T-helper 22 cell (primary cell): Measurements from ENCODE around the gene NDST1.

ENCODE experiments used
- DNase-seq: peaks from one replicate; pipeline ENCODE4 v3.0.0-alpha.2; 2020; ENCODE audit warnings: low read depth

NDST1 gene

DNA sequence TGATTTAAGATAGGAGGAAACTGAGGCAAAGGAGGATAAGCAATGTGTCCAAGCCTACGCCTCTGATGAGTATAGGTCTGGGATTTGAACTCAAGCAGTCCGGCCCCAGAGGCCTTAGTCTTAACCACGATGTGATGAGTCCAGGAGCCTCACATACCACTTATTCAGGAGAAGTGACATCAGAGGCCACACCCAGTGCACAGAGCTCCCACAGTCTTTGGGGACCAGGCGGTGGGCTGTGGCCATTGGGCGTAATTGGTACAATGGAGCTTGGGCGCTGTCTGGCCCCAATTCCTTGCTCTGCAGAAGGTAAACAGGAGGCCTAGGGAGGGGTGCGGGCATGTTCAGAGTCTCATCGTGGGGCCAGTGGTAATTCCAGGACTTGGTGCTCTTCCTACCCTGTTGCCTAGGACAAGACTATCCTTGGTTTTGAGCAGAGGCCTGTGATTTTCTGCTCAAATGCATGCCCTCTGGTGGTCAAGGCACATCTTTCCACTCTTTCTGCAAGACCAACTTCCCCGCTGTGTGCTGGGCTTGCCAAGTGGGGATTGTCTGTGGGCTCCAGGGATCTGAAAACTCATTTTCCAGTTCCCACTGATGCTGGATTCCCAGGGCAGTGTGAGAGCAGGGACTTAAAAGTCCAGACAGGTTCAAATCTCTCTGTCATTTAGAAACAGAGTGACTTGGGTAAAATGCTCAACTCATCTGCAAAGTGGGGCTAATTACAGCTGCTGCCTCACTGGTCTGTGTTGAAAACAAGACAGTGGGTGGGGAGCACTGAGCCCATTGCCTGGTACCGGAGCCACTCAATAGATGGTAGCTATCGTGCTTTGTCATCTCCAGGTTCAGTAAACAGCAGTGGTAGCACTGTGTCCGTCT, 15.8 kb downstream of the NDST1 start:
- no peak for DNase-seq

DNA sequence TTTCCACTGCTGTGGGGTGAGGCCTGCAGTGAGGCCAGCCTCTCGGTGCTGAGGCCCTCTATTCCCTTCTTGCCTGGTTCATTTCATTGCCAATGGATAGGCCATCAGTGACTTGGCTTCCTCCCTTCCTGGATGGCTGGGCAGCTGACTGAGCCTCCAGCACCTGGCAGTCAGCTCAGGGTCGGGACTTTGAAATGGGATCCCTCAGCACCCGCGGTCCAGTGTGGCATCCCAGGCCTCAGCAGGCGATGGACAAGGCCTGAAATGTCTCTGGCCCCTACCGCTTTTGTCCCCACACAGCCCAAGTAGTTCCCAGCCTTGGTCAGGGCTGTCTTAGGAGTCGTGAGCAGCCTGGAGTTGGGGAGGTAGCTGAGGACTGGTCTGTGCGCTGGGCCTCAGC, 17.2 kb downstream of the NDST1 start:
- DNase-seq, result no peak

DNA sequence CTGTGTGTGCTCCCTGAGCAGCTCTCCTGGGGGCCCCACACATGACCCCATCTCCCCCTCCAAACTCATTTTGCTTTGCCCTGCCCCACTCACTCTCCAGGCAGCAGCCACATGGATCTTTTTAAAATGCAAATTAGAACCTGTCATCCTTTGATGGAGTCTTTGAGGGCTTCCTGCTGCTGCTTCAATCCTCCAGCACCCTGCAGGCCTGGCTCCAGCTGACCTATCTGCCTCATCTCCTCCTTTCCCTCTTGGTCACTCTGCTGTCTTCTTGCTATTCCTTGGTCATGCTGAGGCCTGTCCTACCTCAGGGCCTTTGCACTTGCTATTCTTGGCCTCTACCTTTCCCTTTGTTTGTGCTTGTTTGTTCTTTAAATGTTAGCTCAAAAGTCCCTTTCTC, 17.9 kb downstream of the NDST1 start:
- DNase-seq, result no peak

DNA sequence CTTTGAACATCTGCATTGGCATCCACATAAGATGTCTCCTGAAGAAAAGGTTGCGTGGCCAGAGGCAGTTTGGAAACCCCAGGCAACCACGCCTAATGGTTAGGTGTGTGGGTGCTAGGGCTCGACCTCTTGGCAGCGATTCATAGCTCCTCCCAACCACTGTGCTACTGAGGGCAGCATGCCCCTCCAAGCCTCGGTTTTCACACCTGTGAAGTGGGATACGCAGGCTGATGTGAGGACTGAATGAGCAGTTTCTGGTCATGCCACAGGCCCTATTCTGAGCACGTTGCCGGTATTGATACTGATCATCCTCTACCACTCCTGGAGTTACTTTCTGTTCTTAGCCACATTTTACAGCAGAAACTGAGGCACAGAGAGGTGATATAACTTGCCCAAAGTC, 19.1 kb downstream of the NDST1 start:
- no peak for DNase-seq

DNA sequence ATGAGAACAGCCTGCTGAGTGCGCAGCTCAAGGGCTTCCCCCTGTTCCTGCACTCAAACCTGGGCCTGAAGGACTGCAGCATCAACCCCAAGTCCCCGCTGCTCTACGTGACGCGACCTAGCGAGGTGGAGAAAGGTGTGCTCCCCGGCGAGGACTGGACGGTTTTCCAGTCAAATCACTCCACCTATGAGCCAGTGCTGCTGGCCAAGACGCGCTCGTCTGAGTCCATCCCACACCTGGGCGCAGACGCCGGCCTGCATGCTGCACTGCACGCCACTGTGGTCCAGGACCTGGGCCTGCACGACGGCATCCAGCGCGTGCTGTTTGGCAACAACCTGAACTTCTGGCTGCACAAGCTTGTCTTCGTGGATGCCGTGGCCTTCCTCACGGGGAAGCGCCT, 19.9 kb downstream of the NDST1 start:
- DNase-seq, result no peak

DNA sequence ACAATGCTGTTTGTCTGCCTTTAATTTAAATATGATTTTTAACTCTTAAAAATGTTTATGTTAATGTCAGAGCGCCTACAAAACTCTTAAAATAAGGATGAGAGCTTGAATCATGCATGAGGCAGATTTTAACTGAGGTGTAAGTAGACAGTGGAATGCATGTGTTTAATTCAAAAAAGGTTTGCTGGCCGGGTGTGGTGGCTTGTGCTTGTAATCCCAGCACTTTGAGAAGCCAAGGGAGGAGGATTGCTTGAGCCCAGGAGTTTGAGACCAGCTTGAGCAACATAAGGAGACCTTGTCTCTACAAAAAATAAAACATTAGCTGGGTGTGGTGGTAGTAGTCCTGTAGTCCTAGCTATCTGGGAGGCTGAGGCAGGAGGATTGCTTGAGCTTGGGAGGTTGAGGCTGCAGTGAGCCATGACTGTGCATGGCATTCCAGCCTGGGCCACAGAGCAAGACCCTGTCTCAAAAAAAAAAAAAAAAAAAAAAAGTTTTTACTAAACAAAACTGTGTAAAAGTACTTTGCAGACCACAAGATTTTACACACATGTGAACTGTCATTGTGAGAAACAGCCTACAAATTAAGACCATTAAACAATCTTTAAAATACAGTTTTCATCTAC, 21.1 kb downstream of the NDST1 start:
- no peak for DNase-seq

DNA sequence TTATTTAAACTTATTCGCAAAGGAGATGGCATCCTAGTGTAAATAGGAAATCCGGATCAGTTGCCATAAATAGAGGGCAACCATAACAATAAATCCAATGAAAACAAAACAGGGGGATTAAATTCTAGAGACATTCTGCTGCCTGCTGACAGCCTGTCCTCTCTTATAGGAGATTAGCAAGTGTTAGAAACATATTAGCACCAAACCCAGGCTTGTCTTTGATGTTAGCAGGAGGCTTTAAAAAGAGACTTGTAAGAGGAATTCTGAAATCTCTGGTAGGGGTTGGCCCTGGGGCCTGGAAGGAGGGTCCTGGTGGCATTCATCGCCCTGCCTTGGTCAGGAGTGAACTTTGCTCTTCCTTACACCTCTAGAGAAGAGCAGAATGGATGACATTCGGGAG, 21.6 kb downstream of the NDST1 start:
- no peak for DNase-seq

DNA sequence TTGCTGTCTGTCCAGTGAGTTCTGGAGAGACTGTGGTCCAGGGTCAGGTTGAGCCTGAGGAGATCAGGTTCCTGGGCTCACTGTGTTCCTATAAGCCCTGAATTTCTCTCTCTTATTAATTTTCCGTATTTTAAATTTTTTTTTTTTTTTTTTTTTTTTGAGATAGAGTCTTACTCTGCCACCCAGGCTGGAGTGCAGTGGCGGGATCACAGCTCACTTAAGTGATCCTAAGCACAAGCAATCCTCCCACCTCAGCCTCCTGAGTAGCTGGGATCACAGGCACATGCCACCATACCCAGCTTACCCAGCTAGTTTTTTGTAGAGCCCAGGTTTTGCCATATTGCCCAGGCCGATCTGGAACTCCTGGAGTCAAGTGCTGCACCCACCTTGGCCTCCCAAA, 22.5 kb downstream of the NDST1 start:
- no peak for DNase-seq

DNA sequence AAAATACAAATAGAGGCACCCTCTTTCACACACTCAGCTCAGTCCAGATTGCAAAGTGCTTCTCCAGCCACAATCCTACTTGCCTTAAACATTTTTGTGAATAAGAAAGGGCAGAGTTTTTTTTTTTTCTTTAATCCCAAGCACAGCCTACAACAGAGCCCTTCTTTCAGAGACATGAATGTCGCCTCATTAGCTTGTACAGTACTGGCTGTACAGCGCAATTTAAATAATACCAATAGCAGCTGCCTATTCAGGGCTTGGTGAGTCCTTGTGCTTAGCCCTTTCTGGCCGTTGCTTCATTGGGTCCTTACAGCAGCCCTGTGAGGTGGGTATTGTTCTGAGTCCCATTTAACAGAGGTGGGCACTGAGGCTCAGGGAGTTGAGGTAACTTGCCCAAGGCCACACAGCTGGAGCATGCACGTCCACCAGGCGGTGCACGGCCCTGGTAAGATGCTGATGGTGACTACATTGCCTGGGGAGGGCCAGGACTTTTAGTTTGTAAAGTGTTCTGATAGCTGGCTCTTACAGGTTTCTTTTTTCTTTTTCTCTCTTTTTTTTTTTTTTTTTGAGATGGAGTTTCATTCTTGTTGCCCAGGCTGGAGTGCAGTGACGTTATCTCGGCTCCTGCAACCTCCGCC, 23.1 kb downstream of the NDST1 start:
- DNase-seq, result no peak

DNA sequence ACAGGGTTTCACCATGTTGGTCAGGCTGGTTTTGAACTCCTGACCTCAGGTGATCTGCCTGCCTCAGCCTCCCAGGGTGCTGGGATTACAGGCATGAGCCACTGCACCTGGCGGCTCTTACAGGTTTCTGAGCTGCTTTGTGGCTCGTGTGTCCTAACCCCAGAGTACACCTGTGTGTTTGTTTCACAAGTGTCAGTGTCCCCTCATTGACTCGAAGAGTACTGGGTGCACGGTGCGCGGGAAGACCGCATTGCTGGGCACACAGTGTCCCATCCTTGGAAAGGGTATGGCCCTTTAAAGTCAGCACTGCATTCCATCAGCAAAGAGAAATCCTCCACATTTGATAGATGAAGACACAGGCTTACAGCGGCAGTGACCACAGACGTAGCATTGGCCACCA, 23.8 kb downstream of the NDST1 start:
- DNase-seq, result no peak

DNA sequence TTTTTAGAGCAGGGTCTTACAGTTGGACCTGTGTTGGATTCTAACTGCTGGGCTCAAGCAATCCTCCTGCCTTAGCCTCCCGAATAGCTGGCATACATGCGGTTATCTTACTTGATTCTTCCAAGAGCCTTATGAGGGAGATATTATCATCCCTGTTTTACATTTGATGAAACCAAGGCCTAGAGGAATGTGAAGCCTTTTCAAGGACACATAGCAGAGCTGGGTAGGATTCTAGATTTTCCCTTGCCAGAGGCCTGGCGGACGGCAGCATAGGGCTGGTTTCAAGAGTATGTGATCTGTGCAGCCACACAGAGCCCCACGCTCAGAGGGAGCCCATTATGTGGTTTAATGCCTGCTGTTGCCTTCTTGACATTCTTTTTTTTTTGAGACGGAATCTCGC, 24.2 kb downstream of the NDST1 start:
- no peak for DNase-seq

DNA sequence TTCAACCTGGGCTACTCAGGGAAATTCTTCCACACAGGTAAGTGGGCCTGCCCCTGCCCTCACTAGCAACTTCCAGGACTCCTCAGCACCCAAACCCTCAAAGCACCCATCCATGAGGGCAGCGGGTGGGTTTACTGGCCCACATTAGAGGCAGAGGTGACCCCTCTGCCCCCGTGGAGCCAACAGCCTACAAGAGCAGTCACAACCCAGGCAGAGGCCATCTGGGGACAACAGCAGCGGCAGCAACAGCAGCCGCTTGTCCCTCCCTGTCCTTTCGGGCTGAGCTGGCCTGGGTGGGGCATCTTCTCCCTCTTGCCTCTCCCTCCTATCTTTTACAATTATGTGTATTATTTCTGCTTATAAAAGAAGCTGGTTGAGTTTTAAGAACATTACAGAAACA, 25.1 kb downstream of the NDST1 start:
- DNase-seq, result no peak

DNA sequence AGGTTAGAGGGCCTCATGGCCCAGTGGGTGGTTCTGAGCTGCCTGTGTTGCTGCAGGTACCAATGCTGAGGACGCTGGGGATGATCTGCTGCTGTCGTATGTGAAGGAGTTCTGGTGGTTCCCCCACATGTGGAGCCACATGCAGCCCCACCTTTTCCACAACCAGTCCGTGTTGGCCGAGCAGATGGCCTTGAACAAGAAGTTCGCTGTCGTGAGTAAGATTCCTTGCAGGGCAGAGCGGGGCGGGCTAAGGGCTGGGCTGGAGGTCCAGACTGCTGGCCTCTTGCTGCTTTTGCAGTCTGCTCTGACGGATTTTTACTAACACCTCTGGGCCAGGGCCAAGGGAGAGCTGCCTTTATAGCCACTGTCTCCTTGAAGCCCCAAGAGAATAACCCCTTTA, 26.9 kb downstream of the NDST1 start:
- DNase-seq, result no peak

DNA sequence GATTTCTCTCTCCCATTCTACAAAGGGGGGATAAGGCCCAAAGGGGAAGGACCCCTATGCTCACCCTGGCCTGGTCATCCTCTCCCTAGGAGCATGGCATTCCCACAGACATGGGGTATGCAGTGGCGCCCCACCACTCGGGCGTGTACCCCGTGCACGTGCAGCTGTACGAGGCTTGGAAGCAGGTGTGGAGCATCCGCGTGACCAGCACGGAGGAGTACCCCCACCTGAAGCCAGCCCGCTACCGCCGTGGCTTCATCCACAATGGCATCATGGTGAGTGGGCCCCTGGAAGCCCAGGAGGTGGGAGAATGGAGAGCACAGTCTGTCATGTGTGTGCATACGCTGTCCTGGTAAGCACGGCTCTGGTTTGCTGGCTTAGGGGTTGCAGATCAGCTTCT, 27.7 kb downstream of the NDST1 start:
- DNase-seq, result no peak

DNA sequence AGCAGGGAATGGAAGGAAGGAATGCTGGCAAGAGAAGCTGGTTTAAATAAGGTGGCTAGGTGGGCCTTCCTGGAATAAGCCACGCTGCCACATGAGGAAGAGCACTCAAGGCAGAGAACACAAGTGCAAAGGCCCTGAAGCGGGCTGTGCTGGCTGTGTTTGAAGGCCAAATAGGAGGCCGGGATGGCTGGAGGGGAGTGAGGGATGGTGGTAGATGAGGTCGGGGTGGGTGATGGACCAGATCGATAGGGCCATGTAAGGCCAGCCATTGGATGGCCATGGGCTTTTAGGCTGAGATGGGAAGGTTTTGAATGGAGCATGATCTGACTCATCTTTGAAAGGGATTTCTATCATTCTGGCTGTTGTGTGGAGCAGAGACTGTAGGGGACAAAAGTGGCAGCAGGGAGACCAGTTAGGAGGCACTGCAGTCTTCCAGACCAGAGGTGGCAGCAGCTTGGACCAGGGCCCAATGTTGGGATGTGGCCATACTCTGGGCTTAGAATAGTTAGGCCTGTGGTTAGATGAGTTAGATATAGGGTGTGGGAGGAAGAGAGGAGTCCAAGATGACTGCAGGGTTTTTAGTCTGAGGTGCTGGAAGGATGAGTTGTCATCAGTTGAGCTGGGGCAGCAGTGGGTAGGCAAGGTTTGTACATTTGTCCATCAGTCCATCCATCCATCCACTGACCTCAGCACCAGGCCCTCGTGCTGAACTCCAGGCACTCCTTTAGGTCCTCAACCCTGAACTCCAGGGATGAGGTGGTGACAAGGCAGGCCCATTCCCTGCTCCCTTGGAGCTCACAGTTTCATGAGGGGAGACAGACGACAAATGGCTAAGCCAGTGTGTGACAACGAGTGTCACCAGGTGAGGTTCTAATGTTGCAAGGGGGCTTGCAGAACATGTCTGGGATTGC, 30.3 kb downstream of the NDST1 start:
- DNase-seq, result no peak

DNA sequence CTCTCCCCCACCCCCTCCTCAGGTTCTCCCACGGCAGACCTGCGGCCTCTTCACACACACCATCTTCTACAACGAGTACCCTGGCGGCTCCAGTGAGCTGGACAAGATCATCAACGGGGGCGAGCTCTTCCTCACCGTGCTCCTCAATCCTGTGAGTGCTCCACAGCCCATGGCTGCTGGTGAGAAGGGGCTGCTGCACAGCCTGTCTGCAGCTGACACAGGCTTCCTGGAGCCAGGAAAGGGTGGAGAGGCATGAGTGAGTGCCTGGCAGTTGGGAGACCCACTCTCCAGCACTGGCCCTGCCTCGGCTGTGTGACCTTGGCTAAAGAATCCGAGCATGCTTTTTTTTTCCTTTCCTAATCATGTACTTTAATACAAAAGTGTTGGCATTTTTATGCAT, 31.3 kb downstream of the NDST1 start:
- DNase-seq, result no peak

DNA sequence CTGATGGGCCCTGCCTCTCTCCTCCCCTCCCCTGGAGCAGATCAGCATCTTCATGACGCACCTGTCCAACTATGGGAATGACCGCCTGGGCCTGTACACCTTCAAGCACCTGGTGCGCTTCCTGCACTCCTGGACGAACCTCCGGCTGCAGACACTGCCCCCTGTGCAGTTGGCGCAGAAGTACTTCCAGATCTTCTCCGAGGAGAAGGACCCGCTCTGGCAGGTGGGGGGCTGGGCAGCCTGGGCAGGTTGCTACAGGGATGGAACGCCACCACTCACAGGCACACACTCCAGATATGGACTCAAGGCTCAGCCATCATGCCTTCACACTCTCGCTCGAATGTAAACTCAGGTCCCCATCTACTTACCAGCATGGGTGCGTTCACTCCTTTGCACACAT, 32.1 kb downstream of the NDST1 start:
- no peak for DNase-seq

DNA sequence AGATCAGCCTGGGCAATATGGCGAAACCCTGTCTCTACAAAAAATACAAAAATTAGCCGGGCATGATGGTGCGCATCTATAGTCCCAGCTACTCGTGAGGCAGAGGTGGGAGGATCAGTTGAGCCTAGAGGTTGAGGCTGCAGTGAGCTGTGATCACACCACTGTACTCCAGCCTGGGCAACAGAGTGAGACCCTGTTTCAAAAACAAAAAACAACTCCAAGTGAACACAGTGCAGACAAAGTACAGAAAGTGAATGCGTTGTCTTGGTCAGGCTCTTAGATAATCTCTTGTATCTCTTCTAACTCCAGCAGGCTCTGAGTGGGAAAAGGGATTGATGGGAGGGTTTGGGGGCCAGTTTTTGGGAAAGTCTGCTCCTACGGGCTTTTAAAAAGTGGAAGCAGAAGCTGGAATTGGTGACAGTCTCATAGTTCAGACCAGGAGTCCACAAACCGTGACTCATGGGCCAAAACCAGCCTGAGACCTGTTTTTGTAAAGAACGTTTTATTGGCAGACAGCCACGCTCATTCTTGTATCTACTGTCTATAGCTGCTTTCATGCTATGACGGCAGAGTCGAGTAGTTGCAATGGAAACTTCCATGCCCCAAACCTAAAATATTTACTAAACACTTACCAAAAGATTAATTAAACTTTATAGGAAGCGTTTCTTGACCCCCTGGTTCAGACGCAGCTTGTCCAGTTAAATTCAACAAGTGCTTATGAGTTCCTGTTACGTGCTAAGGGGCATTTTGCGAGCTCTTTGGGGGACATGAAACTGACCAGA, 32.9 kb downstream of the NDST1 start:
- no peak for DNase-seq

DNA sequence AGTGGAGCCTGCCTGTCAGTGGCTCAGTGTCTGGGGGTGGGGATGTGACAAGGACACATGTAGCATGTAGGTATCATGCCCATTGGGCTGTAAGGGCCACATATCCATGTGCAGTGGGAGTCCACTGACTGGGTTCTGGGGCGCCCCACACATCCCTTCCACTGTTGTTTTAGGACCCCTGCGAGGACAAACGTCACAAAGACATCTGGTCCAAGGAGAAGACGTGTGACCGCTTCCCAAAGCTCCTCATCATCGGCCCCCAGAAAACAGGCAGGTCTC, 33.4 kb downstream of the NDST1 start:
- DNase-seq, result no peak

DNA sequence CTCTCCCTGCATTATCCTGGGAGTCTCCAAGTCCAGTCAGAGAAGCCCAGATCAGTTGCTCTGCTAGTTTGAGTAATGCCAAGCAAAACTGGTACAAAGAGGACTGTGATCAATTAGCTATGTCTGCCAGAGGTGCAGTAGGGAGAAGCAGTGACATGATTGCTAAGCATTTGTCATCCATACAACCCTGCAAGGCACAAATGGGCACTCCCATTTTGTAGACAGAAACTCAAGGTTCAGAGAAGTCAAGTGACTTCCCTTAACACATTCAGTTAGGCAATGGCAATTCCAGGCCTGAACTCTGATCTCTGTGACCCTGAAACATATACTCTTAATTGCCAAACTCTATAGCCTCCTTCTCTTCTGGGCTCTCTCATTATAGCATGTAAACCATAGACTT, 34.0 kb downstream of the NDST1 start:
- no peak for DNase-seq

DNA sequence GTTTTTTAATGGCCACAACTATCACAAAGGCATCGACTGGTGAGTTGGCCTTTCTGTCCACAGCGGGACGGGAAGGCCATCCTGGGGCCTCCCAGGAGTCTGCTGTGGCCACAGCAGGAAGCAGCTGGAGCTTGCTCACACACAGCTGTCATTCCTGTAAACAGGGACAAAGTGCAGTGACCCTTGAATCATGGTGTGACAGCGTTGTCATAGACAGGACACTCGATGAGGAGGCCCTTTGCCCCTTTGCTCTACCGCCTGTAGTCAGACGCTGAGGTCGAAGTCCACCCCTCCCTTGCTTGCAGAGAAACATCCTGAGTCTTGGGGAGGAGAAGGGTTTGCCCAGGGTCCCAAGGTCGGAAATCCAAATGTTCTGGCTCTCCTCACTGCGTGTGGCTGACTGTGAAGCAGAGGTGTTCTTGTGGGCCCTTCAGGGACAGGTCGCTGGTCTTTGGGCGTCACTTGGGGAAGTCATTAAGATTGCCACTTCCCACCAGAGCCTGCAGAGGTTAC, 35.1 kb downstream of the NDST1 start:
- DNase-seq, result no peak
